GM19397 (cell line): ENCODE measurements around the gene FCHSD2.
A peak's percentile ranks its signal among the peaks of the same experiment; 100 is the strongest.

Experiments used
- ATAC-seq: cut with Tn5 transposase; IDR thresholded peaks from one replicate; pipeline ENCODE4 v1.9.1; 2021; ENCODE audit warnings: mild to moderate bottlenecking, moderate library complexity; ENCODE audit not compliant: unreplicated experiment

FCHSD2 gene

GRCh38 chr11:72975778-72976521, 166.2 kb downstream of the FCHSD2 start:
- ATAC-seq = no peak

- no peak for ATAC-seq
These were observed 167.5 kb downstream of the FCHSD2 start for GRCh38 chr11:72974487-72975205.

GRCh38 chr11:72972496-72973128, 169.5 kb downstream of the FCHSD2 start:
- ATAC-seq = no peak

DNA sequence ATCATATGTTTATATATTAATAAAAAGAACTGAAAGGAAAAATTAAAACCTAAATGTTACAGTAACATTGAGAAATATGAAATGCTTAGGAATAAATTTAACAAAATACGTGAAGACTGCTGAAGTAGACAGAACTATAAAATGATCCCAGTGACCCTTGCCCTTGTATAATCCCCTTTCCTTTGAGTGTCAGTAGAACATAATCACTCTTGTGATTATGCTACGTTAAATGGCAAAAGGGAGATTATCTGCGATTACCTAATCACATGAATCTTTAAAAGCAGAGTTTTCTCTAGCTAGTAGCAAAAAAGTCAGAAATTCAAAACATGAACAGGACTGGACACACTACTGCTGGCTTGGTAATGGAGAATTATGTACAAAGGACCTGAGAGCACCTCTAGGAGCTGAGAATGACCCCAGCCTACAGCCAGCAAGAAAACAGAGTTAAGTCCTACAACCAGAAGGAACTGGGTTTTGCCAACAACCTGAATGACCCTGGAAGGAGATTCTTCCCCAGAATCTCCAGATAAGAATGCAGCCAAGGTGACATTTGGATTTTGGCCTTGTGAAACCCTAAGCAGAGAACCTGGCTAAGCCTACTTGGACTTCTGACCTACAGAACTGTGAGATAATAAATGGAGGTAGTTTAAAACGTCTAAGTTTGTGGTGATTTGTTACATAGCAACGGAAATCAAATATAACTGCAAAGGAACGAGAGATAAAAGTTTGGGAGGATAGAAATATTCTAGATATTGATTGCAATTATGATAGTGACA, 170.7 kb downstream of the FCHSD2 start:
- ATAC-seq = no peak

DNA sequence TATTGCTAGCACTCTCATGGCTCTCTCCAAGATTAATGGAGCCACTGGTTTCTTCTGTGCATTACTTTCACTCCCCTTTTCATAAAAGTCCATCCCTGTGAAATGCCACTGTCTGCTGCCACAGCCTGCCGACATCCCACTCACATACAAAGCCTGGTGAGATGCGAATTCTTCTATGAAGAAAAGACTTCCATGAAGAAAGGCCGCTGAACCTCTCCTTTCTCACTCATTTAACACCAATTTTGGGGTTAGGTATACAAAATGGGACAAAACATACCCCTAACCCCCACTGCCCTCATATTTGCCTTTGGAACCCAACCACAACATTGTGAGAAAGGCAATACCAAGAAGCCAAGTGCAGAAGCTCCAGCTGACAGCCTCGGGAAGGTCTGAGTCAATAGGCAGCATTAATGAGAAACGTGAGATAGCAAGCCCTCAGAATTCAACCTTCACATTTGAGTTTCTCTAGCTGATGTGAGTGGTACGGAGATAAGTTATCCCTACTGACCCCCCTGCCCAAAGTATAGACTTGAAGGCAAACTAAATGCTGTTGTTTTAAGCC, 171.5 kb downstream of the FCHSD2 start:
- no peak for ATAC-seq

GRCh38 chr11:72969894-72970335, 172.2 kb downstream of the FCHSD2 start:
- ATAC-seq = peak; percentile 66

DNA sequence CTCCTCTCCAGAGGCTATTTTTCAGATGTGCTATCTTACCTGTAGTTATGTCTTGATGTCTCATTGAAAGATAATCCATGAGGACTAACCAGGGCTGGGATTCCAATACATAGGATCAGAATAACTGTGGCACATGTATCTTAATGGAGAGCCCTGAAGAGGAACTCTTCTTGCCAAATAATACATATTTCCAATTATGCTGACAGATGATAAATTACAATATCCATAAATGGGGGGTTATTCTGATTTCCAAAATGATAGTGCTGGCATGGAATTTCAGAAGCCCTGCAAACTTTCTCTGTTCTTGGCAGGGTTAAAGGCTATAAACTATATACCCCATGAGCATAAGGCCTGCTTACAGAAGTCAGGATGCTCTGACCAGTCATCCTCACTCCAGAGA, 173.7 kb downstream of the FCHSD2 start:
- ATAC-seq = no peak

DNA sequence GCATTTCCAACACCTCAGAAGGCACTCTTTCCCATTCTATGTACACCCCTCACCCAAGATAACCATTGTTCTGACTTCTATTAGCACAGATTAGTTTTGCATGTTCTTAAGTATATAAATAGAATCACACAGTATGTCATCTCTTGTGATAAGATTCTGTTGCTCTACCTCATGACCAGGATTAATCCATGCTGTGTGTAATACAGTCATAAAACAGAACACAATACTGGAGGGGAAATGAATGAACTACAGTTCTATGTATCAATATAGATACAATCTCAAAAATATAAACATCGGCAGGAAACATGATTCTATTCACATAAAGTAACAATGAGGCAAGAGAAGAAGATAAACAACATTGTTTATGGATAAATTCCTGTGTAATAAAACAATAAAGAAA, 176.4 kb downstream of the FCHSD2 start:
- ATAC-seq = no peak

DNA sequence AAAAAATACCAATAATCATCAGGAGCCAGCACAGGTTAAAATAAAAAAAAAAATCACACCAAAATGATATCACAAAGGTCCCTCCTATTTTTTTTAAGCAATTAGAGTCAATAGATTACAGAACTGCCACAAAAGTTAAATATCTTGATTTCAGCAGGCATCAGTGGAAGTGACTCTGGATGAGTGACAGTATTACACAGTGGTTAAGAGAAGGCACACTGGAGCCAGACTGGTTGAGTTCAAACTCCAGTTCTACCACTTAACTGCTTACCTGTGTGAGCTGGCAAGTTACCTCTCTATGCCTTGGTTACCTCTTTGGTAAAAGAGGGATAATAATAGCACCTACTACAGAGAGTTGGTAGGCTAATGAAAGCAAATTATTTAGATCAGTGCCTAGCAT, 179.4 kb downstream of the FCHSD2 start:
- ATAC-seq = no peak

GRCh38 chr11:72962084-72962483, 180.0 kb downstream of the FCHSD2 start:
- ATAC-seq = no peak

DNA sequence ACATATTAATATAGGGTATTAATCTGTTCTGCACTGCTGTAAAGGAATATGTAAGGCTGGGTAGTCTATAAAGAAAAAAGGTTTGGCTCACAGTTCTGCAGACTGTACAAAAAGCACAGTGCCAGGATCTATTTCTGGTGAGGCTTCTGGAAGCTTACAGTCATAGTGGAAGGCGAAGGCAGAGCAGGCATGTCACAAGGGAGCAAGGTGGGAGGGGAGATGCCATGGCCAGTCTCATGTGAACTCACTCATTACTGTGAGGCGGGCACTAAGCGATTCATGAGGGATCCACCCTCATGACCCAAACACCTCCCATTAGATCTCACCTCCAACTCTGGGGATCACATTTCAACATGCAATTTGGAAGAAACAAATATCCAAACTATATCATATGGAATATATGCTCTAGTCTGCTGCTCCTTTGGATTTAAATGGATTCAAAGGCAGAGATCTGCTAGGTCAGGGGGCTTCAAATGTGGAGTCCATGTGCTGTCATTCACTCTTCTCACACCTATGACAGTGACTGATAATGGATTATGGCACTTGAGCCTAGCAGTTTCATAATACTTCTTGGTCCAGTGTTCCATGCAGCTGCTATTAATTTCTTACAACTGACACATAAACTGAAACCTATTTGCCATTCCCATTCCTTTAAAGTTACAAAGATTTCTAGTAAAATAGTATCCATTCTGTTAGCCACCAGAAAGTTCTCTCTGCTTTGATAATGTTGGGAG, 182.0 kb downstream of the FCHSD2 start:
- ATAC-seq = no peak

DNA sequence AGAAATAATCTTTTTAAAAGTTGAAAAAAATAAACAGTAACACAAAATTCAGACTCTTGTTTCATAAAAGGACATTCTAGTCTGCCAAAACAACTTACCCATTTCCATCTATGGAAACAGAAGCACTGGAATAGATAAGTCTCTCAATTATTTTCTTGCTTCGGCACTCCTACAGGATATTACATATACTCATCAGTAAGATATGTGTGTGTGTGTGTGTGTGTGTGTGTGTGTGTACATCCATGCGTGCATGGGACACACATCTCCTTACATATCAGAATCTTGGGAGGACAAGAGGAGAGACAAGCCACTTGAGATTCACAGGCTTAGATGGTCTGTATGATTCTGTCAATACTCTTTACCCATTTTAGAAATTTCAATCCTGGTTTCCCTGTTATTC, 183.3 kb downstream of the FCHSD2 start:
- no peak for ATAC-seq

GRCh38 chr11:72955466-72955865, 186.7 kb downstream of the FCHSD2 start:
- no peak for ATAC-seq

DNA sequence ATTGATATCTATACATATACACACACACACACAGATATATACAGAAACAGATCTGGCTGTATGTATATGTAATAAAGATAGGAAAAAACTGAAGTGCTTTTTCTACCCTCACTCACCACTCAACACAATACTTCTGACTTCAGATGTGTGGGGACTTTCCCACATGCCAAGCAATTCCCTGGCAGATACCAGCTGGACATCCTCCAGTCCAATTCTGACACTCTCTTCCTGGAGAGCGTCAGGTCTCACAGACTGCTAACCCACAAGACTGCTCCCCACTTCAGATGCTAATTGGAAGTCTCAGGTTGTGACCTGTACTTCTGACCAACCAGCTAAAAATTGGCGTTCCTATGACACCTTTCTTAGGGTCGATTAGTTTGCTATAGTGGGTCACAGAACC, 187.3 kb downstream of the FCHSD2 start:
- no peak for ATAC-seq

- ATAC-seq = no peak
These were observed 188.5 kb downstream of the FCHSD2 start for GRCh38 chr11:72953637-72954036.

GRCh38 chr11:72951888-72952287, 190.2 kb downstream of the FCHSD2 start:
- ATAC-seq = no peak

- no peak for ATAC-seq
These were observed 190.9 kb downstream of the FCHSD2 start for GRCh38 chr11:72951193-72951592.

DNA sequence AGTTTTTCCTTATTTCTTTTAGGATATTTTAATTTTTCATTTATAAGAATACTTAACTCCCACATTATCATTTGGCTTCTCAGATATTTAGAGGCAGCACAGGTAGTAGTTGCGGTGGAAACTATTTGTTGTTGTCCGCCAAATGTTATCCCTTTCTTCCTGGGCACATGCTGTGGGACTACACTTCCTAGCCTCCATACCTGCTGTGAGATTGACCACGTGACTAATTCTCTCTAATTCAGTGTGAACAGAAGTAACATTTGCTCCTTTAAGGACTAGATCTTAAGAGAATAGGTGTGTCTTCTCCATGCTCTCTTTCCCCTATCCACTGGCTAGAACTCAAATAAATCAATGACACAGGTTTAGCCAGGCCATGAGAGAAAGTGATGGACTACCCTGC, 191.4 kb downstream of the FCHSD2 start:
- ATAC-seq = no peak

DNA sequence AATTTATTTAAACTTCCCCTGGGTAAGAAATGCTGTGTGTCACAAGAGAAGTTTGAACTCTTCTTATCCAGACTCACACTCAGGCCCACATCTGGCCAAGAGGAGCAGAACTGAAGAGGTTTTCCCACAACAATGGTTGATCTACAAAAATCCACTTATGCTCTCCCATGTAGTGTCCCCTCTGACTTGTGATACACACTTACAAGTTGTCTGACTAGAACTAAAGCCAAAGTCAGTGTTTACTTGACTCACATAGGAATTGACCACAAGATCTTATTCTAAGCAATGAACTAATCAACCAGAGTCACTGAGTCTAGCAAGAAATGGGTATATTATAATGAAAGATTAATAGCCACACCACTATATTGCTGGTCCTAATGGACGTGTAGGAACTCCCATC, 194.9 kb downstream of the FCHSD2 start:
- no peak for ATAC-seq

DNA sequence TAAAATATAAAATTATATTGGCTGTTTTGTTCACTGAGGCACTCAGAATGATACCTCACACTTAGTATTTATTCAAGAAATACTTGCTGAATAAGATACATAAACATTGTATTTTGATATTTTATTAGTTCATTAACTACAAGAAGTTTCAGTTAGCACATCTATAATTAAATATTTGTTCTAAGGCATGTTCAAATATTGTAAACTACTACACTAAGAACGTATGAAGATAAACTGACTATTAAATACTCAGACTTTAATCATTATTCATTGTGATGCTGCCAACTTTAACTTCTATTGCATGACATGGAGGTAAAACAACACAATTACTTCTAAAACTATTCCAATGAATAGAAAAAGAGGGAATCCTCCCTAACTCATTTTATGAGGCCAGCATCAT, 198.5 kb downstream of the FCHSD2 start:
- ATAC-seq = no peak
